HCT116 (cell line): ENCODE measurements around the gene FGF19. TPM values are rescaled to one million over a fixed set of nuclear protein-coding genes. Genes with fewer than 3 reads are reported as not detected.

Experiments used
- ATAC-seq: fragments of 200-7000 bp; cut with Tn5 transposase; 2 replicates; pipeline ENCODE4 v1.9.1; 2020; ENCODE audit warnings: mild to moderate bottlenecking, moderate library complexity
- BruUV-seq: library from RNA; stranded (reverse); fragments of 400-500 nt; replicated peaks from 2 replicates; lab custom pipeline; 2021; lab: Mats Ljungman, UMichigan
- CTCF ChIA-PET: fragments of 300-600 bp; sonication (Branson Sonifier 250); formaldehyde crosslinking; loops from one replicate; lab custom pipeline; 2021; ENCODE audit warnings: antibody characterized with exemption; lab: Charles Lee
- POLR2A ChIA-PET: fragments of 300-600, 350-600 bp; sonication (Branson Sonifier 250); formaldehyde crosslinking; loops from one replicate; lab custom pipeline; 2021; ENCODE audit warnings: antibody characterized with exemption; lab: Charles Lee
- RAD21 ChIA-PET, 2 experiments: fragments of 300-600 bp; sonication (Branson Sonifier 250); formaldehyde crosslinking; loops; one replicate each; lab custom pipeline; 2023; ENCODE audit warnings: low total read pairs in 2 of 2; ENCODE audit not compliant: uncharacterized antibody in 2 of 2, unreplicated experiment in 2 of 2, low non-redundant PET in 1 of 2; lab: Charles Lee
- DNase-seq: peaks from one replicate; pipeline ENCODE4 v3.0.0-alpha.2; 2010; ENCODE audit warnings: low read depth, low spot score
- H2AFZ ChIP-seq: fragments of 200-600 bp; shearing (Covaris generic), sonication (generic); 2 replicates; pipeline ENCODE4 v1.6.1; 2017; ENCODE audit warnings: low read depth, mixed run types, mixed read lengths, antibody characterized with exemption, low read length; ENCODE audit not compliant: poor library complexity, severe bottlenecking
- H3K27ac ChIP-seq: 2 replicates; pipeline ENCODE4 v1.5.1; 2012; ENCODE audit warnings: low read depth, low read length
- H3K27me3 ChIP-seq: fragments of 200-600 bp; sonication (generic); 2 replicates; pipeline ENCODE4 v1.6.1; 2016; ENCODE audit warnings: mixed run types, low read length, mixed read lengths; ENCODE audit not compliant: insufficient read depth
- H3K36me3 ChIP-seq, 2 experiments: fragments of 200-500 bp in 1 of 2; fragments of 200-600 bp in 1 of 2; sonication (Bioruptor generic) in 1 of 2; sonication (generic) in 1 of 2; 2 replicates each; pipeline versions ENCODE4 v1.5.1 to v1.6.1; 2014 to 2016; ENCODE audit warnings: low read length in 2 of 2, inconsistent platforms in 1 of 2, mixed read lengths in 1 of 2, mixed run types in 1 of 2; ENCODE audit not compliant: insufficient read depth in 2 of 2, control insufficient read depth in 1 of 2
- H3K4me1 ChIP-seq, 2 experiments: fragments of 200-600 bp in 1 of 2; sonication (generic) in 1 of 2; 2 replicates each; pipeline versions ENCODE4 v1.5.1 to v1.6.1; 2012 to 2017; ENCODE audit warnings: low read length in 2 of 2, inconsistent platforms in 1 of 2, mild to moderate bottlenecking in 1 of 2, mixed read lengths in 1 of 2, mixed run types in 1 of 2, moderate library complexity in 1 of 2; ENCODE audit not compliant: insufficient read depth in 2 of 2, control insufficient read depth in 1 of 2
- H3K4me2 ChIP-seq: fragments of 200-600 bp; sonication (generic); 2 replicates; pipeline ENCODE4 v1.6.1; 2017; ENCODE audit warnings: mixed run types, low read length, mixed read lengths
- H3K4me3 ChIP-seq, 2 experiments: fragments of 200-600 bp in 1 of 2; sonication (generic) in 1 of 2; replicated peaks in 1 of 2; 2 replicates each; pipeline ENCODE4 v1.5.1; 2011 to 2016; ENCODE audit warnings: low read length in 2 of 2, control low read depth in 1 of 2, low read depth in 1 of 2, mild to moderate bottlenecking in 1 of 2, mixed read lengths in 1 of 2, mixed run types in 1 of 2
- H3K79me2 ChIP-seq: fragments of 200-600 bp; sonication (generic); 2 replicates; pipeline ENCODE4 v1.6.1; 2017; ENCODE audit warnings: mild to moderate bottlenecking, mixed run types, low read length, moderate library complexity, mixed read lengths; ENCODE audit not compliant: insufficient read depth
- H3K9ac ChIP-seq: fragments of 200-600 bp; sonication (generic); 2 replicates; pipeline ENCODE4 v1.6.1; 2016; ENCODE audit warnings: low read length, mixed read lengths
- H3K9me2 ChIP-seq: fragments of 200-600 bp; sonication (generic), shearing (Covaris generic); 2 replicates; pipeline ENCODE4 v1.6.1; 2017; ENCODE audit warnings: mixed run types, mild to moderate bottlenecking, moderate library complexity; ENCODE audit not compliant: insufficient read depth
- H3K9me3 ChIP-seq, 2 experiments: fragments of 200-500 bp in 1 of 2; fragments of 200-600 bp in 1 of 2; sonication (Bioruptor generic) in 1 of 2; sonication (generic) in 1 of 2; 2 replicates each; pipeline ENCODE4 v1.6.1; 2014 to 2017; ENCODE audit warnings: low read length in 2 of 2, mixed read lengths in 2 of 2, inconsistent platforms in 1 of 2, low read depth in 1 of 2, mild to moderate bottlenecking in 1 of 2, mixed run types in 1 of 2, moderate library complexity in 1 of 2; ENCODE audit not compliant: control insufficient read depth in 1 of 2, insufficient read depth in 1 of 2
- H4K20me1 ChIP-seq: fragments of 200-600 bp; sonication (generic), shearing (Covaris generic); 2 replicates; pipeline ENCODE4 v1.6.1; 2017; ENCODE audit warnings: mixed run types, mild to moderate bottlenecking, moderate library complexity; ENCODE audit not compliant: insufficient read depth
- CBX3 ChIP-seq: IDR thresholded peaks from 2 replicates; pipeline ENCODE4 v1.6.1; 2012; ENCODE audit warnings: low read depth
- CEBPB ChIP-seq: IDR thresholded peaks from 2 replicates; pipeline ENCODE4 v1.6.1; 2012; ENCODE audit warnings: low read depth
- EGR1 ChIP-seq: IDR thresholded peaks from 2 replicates; pipeline ENCODE4 v1.6.1; 2012; ENCODE audit warnings: low read depth
- ELF1 ChIP-seq: IDR thresholded peaks from 2 replicates; pipeline ENCODE4 v1.6.1; 2012; ENCODE audit warnings: low read depth, borderline replicate concordance
- EZH2 ChIP-seq: fragments of 200-600 bp; sonication (generic); IDR thresholded peaks from 2 replicates; pipeline ENCODE4 v1.6.1; 2017; ENCODE audit warnings: antibody characterized with exemption, mixed run types
- EZH2phosphoT487 ChIP-seq: fragments of 200-600 bp; IDR thresholded peaks from 2 replicates; pipeline ENCODE4 v1.6.1; 2018; ENCODE audit warnings: antibody characterized with exemption, borderline replicate concordance
- FOSL1 ChIP-seq: IDR thresholded peaks from 2 replicates; pipeline ENCODE4 v1.6.1; 2012; ENCODE audit warnings: low read depth
- JUND ChIP-seq: IDR thresholded peaks from 2 replicates; pipeline ENCODE4 v1.6.1; 2012
- MAX ChIP-seq: IDR thresholded peaks from 2 replicates; pipeline ENCODE4 v1.6.1; 2012
- POLR2A ChIP-seq: IDR thresholded peaks from 2 replicates; pipeline ENCODE4 v1.7.0; 2011; ENCODE audit warnings: borderline replicate concordance; ENCODE audit not compliant: insufficient read depth, insufficient read length; ENCODE audit errors: extremely low read depth
- RAD21 ChIP-seq: IDR thresholded peaks from 2 replicates; pipeline ENCODE4 v1.6.1; 2012; ENCODE audit warnings: low read depth, mild to moderate bottlenecking
- REST ChIP-seq: IDR thresholded peaks from 2 replicates; pipeline ENCODE4 v1.6.1; 2012; ENCODE audit warnings: low read depth
- SP1 ChIP-seq: IDR thresholded peaks from 2 replicates; pipeline ENCODE4 v1.6.1; 2012; ENCODE audit warnings: low read depth
- SRF ChIP-seq: IDR thresholded peaks from 2 replicates; pipeline ENCODE4 v1.6.1; 2012; ENCODE audit warnings: low read depth
- TCF7L2 ChIP-seq: IDR thresholded peaks from 2 replicates; pipeline ENCODE4 v1.7.0; 2011; ENCODE audit warnings: borderline replicate concordance, inconsistent platforms; ENCODE audit not compliant: insufficient read depth, insufficient read length; ENCODE audit errors: extremely low read depth
- ZFX ChIP-seq: fragments of 450-650 bp; IDR thresholded peaks from 2 replicates; pipeline ENCODE4 v1.6.1; 2017
- ZNF274 ChIP-seq: fragments of 200-500 bp; sonication (Bioruptor generic); IDR thresholded peaks from 2 replicates; pipeline ENCODE4 v1.6.1; 2014; ENCODE audit warnings: mild to moderate bottlenecking, low read depth, low read length, inconsistent platforms
- intact Hi-C: fragments of 100-400 bp; cut with micrococcal nuclease; formaldehyde crosslinking; loops from 2 replicates; pipeline ENCODE4 v1.10.0; 2022
- total RNA-seq: library from RNA; stranded (reverse); gene quantifications from one replicate; pipeline ENCODE4 v1.2.1, GENCODE V29; 2021; ENCODE audit not compliant: unreplicated experiment
- TF ChIP-seq, protein P1 (sequence below): IDR thresholded peaks from 2 replicates; pipeline ENCODE4 v1.6.1; 2012
- TF ChIP-seq, protein P2 (sequence below): IDR thresholded peaks from 2 replicates; pipeline ENCODE4 v1.6.1; 2011; ENCODE audit warnings: mild to moderate bottlenecking, low read length, moderate library complexity; ENCODE audit not compliant: insufficient replicate concordance; ENCODE audit errors: extremely low read depth

Gene FGF19
- total RNA-seq, 1 experiment from 2014 or later, result 37.5 TPM

DNA sequence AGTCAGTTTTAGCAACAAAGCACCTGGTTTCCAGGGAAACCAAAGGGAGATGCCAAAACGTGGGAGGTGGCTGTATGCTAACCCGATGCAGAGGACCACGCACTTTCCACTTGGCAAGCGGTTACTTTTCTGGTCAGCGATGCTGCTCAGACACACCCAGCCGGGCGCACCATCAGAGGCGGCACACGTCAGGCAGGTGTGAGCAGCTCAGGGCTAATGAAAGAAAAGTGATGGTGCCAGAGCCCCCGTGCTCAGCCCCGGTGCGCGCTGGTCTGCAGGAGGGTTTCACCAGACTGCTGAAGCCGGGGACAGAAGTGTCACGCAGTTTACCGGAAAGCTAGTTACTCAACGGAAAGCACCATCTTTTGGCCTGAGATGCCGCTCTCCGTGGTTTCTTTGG lies 34.3 kb downstream of the FGF19 start:
- Histone ChIP-seq H3K27me3 (no peaks in the 10 kb centered on the region), H2AFZ (no peak overlapping the region), H3K4me3 (no peak overlapping the region), H3K9me2 (no peaks in the 10 kb centered on the region), H3K9me3 (no peaks in the 10 kb centered on the region), H4K20me1 (no peaks in the 10 kb centered on the region), H3K4me2 (no peak overlapping the region), H3K4me1 (peaks cover 6 to 24% of the 10 kb centered on the region in 2 experiments; a peak in 3 of 4 replicates), H3K27ac (no peak overlapping the region), H3K36me3 (peaks cover 9 to 25% of the 10 kb centered on the region in 2 experiments; a peak in 3 of 4 replicates), H3K9ac (no peak overlapping the region), H3K79me2 (peaks cover 22% of the 10 kb centered on the region)
- TF ChIP-seq EGR1, result no peak
- no peak for TF ChIP-seq JUND
- TF ChIP-seq POLR2A, result no peak
- TF ChIP-seq SP1, result no peak
- no peak for TF ChIP-seq ZFX
- no peak for TF ChIP-seq CEBPB
- TF ChIP-seq, protein P1, sequence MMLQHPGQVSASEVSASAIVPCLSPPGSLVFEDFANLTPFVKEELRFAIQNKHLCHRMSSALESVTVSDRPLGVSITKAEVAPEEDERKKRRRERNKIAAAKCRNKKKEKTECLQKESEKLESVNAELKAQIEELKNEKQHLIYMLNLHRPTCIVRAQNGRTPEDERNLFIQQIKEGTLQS, result no peak
- no peak for TF ChIP-seq ZNF274
- no peak for TF ChIP-seq EZH2
- TF ChIP-seq TCF7L2, result no peak
- TF ChIP-seq REST, result no peak
- no peak for TF ChIP-seq RAD21
- no peak for TF ChIP-seq EZH2phosphoT487
- TF ChIP-seq MAX, result no peak
- TF ChIP-seq FOSL1, result no peak
- no peak for TF ChIP-seq ELF1
- TF ChIP-seq, protein P2, sequence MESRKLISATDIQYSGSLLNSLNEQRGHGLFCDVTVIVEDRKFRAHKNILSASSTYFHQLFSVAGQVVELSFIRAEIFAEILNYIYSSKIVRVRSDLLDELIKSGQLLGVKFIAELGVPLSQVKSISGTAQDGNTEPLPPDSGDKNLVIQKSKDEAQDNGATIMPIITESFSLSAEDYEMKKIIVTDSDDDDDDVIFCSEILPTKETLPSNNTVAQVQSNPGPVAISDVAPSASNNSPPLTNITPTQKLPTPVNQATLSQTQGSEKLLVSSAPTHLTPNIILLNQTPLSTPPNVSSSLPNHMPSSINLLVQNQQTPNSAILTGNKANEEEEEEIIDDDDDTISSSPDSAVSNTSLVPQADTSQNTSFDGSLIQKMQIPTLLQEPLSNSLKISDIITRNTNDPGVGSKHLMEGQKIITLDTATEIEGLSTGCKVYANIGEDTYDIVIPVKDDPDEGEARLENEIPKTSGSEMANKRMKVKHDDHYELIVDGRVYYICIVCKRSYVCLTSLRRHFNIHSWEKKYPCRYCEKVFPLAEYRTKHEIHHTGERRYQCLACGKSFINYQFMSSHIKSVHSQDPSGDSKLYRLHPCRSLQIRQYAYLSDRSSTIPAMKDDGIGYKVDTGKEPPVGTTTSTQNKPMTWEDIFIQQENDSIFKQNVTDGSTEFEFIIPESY, result no peak
- no peak for TF ChIP-seq SRF
- no peak for TF ChIP-seq CBX3
- RAD21 ChIA-PET, result interaction anchor here (0.7 to 1.6 kb wide), 5 partner anchors 14 to 568 kb away, joined by 3 to 4 read pairs (median 3); no protein-coding TSS in a partner anchor
- DNase-seq, result no peak
- no TSS peak for BruUV-seq
- POLR2A ChIA-PET, result no interaction called here
- CTCF ChIA-PET, result interaction anchor here (1.0 to 3.0 kb wide), 6 partner anchors 10 to 568 kb away, joined by 3 to 24 read pairs (median 8); partner anchors contain the start of gene MYEOV
- no peak for ATAC-seq
- intact Hi-C loops, result no loop called here
